Measurements from ENCODE around the gene OS9.

GRCh38 chr12:57744777-57745484, 51.0 kb downstream of the OS9 start, which contains the start of gene TSPAN31:
- TF ChIP-seq EZH2 (IDR thresholded peaks at IDR 0.05; ENCODE audit: borderline replicate concordance, low read depth, low read length, severe bottlenecking), result no peak
- peak; percentile 48 for TF ChIP-seq POLR2A (IDR thresholded peaks at IDR 0.05; ENCODE audit: low read depth, low read length)
- TF ChIP-seq, protein P1, sequence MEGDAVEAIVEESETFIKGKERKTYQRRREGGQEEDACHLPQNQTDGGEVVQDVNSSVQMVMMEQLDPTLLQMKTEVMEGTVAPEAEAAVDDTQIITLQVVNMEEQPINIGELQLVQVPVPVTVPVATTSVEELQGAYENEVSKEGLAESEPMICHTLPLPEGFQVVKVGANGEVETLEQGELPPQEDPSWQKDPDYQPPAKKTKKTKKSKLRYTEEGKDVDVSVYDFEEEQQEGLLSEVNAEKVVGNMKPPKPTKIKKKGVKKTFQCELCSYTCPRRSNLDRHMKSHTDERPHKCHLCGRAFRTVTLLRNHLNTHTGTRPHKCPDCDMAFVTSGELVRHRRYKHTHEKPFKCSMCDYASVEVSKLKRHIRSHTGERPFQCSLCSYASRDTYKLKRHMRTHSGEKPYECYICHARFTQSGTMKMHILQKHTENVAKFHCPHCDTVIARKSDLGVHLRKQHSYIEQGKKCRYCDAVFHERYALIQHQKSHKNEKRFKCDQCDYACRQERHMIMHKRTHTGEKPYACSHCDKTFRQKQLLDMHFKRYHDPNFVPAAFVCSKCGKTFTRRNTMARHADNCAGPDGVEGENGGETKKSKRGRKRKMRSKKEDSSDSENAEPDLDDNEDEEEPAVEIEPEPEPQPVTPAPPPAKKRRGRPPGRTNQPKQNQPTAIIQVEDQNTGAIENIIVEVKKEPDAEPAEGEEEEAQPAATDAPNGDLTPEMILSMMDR (IDR thresholded peaks at IDR 0.05; ENCODE audit: extremely low read depth in 1 of 2, insufficient read depth in 1 of 2, low read depth in 1 of 2, low read length in 2 of 2), result no peak
- no peak for TF ChIP-seq MAX (IDR thresholded peaks at IDR 0.05; ENCODE audit: insufficient read depth, insufficient read length)
